HG03520 (cell line): ENCODE data around the gene FANK1.

Experiments used
- ATAC-seq: cut with Tn5 transposase; IDR thresholded peaks from one replicate; pipeline ENCODE4 v1.9.1; 2021; ENCODE audit warnings: mild to moderate bottlenecking, moderate library complexity; ENCODE audit not compliant: unreplicated experiment

Gene FANK1

DNA sequence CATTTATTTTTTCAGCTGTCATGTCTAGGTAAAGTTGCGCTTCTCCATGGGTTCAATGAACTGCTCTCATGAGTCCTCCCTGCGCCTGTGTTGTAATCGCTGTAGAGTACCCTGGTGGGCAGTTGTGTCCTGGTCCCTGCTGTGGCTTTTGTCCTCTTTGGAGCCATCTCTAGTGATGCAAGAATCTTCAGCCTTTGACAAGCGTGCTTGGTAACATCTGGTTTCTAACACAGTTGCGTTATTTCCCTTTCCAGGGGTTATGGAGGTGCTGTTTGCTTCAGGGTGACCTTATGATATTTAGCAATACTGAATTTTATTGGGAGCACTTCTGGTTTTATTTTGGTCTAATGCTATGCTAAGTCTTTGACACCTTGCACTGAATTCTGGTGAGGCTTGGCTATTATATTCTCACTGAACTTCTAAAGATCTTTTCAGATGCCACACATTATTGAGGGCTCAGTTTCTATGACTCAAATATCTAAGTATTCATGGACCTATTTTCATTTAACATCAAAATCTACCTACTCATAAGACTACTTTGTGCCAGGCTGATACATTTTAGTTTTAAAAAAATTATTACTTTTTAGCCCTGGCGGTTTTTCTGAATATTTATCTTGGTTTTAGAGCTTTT lies 88.6 kb downstream of the FANK1 start:
- no peak for ATAC-seq

DNA sequence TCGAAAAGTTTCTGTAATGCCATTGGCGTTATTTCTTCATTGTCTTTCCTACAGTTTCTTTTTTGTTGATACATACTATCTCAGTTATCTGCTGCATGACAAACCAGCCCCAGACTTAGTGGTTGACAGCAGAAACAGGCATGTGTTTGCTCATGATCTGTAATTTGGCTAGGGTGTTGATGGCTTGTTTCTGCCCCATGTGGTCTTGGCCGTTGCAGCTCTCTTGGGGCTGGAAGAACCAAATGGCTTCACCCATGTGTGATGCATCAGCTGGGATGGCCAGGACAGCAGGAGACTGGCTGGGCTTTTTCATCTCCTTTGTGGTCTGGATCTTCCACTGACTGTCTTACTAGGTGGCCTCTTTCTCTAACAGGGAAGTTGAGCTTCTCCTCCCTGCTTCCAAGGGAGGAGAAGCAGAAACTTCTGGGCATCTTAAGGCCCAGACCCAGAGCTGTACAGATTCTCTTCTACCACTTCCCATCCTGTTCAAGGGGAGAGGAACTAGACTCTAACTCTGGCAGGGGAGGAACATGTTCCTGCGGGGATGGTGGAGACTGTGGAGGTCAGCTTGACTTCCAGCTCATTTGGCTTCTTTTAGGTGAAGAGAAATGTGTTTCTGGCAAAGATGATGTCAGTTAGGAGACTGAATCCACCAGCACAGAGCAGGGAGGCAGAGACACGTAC lies 89.3 kb downstream of the FANK1 start:
- no peak for ATAC-seq

DNA sequence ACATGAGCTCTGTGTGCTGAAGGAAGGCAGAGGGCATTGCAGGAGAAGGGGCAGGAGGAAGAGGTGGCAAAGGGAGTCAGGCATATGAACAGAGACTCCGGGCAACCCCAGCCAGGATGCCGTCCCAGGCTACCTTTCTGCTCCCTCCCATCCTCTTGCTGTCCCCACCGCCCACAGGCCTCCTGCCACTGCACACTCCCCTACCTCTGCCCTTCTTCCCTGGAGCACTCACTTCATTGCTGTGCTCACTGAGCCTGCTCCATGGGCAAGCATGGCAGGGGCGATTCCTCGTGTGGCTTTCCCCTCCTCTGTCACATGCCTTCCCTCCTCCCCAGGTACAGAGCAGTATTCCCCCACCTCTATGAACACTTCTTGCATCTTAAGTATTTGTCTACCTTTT lies 93.4 kb downstream of the FANK1 start:
- ATAC-seq: no peak

DNA sequence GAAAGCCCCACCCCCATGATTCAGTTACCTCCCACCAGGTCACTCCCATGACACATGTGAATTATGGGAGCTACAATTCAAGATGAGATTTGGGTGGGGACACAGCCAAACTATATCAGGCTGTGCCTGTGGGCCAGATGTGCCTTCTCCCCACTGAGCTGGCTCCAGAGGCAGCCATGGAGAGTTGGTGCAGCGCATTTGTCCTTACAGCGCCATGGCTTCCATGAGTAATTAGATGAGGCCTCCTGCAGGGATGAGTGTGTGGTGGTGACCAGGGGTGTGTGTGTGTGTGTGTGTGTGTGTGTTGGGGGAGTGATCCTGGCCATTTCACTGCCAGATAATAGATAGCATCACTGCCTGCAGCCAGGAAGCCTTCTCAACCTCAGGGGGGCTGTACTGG lies 94.6 kb downstream of the FANK1 start:
- no peak for ATAC-seq

DNA sequence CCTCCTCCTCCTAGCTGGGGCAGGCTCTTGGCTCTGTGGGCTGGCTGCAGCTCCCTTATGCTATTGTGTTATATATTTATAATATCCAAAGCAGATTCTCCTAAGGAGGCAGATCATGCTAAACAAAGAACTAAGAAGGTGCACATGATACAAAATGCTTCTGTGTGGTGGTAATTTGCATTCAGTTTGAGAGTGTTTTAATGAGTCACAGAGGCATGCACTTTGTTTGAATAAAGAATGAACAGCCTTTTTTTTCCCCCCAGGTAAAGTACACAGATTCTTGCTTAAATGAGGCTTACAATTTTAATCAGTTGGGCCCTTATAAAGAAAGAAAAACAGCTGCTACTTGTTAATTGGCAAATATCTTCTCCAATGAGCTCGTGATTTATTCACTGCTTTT lies 95.0 kb downstream of the FANK1 start:
- no peak for ATAC-seq

DNA sequence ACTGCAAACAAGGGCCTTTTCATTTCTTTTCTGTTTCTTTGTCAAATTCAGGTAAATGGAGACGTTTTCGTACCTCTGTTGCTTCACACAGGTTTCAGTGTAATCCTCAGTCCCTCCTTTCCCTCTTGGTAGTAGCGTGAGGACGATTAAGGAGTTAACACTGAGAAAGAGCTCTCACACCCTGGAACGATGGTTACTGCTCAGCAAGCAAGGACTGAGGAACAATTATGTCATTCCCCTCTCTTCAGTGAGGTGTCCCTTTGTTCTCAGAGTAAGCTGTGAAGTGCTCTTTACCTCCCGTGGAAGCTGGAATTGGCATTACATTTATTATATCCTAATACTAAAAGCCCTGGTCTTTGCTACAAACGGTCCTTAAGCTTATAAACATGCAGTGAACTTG lies 95.9 kb downstream of the FANK1 start:
- ATAC-seq: no peak

DNA sequence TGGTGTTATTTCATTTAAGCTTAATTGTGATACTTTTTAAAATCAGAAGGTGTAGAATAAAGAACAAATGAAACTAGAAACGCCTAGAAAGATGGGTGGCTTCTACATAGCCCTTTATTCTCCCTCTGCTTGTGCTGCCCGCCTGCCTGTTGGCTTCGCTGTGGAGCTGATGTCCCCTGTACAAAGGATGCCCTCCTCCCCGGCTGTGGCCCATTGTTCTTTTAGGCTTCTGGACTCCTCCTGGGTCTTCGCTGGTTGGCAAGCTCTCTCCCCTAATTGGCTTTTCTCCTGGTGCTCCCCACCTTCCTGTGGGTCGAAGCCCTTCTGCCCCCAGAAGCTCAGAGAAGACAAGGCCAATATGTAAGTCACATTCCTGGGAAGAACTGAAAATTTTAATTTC lies 98.2 kb downstream of the FANK1 start:
- ATAC-seq: no peak

DNA sequence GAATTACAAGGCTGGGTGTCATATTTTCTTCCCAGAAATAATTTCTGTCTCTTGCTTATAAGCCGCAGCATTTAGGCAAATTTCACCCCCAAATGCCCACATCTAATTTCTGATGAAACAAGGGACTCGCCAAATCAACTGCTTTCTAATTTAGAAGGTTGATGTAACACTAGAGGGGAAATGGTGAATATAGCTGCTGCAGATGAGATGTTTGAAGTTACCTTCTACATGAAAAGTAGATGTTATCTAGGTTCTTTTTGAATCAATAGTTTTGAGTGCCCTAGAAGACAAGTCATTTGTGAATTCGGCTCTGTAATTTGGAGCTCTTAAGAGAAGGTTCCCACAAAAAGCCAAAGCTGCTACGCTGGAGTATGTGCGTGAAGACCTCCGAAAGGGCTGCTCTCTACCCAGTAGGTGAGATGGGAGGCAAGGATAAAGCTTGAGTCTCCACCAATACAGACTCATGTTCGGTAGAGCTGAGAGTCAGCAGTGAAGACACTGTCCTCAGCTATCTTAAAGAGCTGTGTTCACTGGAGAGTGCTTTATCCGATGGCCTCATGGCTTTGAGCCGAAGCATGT lies 99.5 kb downstream of the FANK1 start:
- ATAC-seq: no peak

DNA sequence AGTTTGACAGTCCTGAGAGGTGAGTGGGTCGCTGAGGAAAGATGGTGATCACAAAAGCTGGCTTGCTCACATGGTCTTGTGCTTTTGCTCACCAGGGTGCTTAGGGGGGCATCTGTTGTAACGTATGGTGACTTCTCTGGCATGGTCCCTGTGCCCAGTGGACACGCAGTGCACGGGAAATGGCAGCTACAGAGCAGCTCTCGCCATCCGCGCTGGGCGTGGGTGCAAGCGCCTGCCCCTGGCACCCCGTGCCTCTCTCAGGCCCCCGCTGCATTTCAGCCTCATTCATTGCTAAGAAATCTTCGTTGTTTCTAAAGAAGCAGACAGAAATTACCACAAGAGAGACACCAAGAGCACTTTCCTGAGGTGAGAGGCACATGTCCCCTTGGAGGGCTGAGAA lies 101.2 kb downstream of the FANK1 start:
- ATAC-seq: no peak

DNA sequence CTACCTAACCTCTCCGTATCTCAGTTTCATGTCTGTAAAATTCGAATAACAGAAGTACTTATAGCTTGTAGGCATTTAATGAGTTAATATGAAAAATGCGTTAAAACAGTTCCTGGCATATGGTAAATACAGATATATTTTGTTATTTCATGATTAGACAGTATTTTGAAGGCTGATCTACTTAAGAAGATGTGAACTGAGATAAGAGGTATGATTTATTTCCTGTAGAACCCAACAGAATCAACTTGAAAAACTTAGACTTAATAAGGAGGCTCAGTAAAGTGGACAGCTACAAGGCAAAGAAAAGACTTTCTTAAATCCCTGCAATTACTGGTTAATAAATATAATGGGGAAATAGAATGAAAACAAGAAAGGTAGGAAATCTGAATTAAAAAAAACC lies 103.3 kb downstream of the FANK1 start:
- no peak for ATAC-seq

DNA sequence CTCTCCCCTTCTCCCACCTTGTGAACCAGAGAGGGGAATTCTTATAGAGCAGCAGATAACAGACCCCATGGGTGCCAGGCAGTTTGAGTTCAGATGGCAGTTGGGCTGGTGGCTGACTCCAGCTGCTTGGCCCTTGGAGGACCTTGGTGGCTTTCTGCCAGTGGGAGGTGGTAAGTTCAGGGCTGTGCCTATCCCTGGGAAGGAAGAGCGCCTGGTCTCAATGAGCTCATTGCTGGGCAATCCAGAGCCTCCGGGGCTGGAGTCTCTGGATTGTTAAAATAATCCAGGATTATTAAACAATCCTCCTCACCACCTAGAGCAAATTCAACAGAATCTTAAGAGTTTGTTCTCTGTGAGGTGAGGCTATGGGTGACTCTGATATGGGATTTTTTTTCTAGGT lies 105.2 kb downstream of the FANK1 start:
- ATAC-seq: no peak

DNA sequence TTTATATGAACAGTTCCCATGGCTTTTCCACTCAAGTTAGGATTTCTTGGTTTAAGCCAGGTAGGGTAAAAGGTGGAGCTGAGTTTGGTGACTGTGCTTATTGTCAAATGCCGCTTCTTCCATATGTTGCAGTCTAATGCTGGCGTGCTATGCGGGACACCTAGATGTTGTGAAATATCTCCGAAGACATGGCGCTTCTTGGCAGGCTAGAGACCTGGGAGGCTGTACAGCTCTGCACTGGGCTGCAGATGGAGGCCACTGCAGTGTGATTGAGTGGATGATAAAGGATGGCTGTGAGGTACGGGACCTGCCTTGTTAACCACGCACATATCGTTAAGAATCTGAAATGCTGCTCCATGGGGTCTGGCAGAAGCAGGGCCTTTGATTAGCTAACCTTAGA lies 108.4 kb downstream of the FANK1 start:
- ATAC-seq: no peak

DNA sequence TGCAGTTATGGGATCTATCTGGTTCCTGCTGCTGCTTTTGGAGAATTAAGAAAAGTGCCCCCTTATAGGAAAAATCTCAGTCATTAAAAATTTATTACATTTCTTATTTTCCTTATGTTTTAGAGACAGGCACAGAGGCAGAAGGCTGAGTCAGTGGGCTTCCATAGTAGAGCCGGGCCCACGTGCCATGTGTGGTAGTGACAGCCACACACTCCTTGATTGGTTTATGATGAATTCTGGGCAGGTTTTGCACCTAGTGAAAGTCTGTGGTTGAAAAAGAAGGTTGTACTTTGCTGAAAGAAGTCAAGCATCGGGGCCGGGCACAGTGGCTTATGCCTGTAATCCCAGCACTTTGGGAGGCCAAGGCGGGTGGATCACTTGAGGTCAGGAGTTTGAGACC lies 109.9 kb downstream of the FANK1 start:
- ATAC-seq: no peak

DNA sequence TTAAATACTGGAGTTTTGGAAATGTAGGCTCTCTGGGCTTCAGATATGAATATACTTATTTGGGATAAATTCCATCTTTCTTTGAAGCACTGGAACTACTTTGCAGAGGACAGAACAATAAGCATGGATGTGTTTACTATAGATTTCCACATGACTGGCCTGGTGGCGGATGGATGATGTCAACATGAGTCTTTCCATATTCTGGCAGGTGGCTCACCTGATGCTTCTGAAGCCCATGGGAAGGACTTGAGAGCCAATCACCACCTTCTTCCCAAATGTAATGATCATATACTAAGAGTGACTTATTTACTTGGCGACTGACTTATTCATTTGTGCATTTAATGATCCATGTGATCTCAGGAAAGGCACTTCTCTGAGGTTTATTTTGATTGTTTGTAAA lies 110.5 kb downstream of the FANK1 start:
- ATAC-seq: no peak

DNA sequence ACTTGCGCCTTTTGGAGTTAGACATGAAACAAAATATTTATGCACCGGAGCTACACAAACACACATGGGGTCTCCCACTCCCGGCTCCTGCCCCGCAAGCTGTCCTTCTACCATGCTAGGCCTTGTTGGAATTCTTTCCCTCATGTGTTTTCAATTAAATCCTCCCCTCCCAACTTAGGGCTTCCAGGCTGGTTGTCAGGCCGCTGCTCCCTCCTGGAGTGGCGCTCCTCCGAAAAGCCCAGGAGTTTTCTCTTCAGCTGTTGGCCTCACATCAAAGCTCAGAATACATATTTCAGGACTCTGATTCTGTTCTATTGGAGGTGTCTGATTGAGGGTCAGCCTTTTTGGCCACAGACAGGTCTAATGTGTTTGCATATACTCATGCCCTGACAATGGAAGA lies 113.3 kb downstream of the FANK1 start:
- ATAC-seq: no peak

DNA sequence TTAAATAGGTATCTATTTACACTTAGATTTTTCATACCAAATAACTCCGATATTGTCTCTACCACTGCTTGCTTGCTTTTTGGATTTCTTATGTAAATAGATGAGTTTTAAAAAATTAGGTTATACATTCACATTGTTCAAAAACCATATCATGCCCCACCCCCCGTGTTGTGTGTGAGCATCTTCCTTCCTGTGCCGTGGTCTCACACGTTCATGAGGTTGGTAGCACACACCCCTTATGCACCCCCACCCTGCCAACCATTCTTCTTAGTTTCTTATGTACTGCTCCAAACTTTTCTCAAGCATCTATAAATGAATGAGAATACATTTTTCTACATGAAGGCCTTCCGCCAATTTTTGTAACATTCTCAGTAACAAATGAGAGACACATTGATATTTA lies 115.6 kb downstream of the FANK1 start:
- ATAC-seq: no peak

DNA sequence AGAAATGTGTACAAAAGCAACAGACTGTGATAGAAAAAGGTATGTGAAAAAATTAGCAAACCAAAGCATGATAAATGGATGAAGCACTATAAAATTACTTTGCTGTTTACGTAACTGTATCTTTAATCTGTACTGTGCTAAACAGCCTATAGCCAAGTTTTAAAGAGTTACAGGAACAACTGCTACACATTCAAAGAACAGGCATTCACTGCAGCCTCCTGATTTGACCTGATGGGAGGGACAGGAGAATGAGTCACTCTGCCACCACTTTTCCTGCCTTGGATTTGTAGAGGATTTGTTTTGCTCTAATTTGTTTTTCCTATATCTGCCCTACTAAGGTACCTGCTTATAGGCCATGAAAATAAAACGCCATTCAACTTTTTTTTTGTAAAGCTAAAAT lies 116.1 kb downstream of the FANK1 start:
- ATAC-seq: no peak

DNA sequence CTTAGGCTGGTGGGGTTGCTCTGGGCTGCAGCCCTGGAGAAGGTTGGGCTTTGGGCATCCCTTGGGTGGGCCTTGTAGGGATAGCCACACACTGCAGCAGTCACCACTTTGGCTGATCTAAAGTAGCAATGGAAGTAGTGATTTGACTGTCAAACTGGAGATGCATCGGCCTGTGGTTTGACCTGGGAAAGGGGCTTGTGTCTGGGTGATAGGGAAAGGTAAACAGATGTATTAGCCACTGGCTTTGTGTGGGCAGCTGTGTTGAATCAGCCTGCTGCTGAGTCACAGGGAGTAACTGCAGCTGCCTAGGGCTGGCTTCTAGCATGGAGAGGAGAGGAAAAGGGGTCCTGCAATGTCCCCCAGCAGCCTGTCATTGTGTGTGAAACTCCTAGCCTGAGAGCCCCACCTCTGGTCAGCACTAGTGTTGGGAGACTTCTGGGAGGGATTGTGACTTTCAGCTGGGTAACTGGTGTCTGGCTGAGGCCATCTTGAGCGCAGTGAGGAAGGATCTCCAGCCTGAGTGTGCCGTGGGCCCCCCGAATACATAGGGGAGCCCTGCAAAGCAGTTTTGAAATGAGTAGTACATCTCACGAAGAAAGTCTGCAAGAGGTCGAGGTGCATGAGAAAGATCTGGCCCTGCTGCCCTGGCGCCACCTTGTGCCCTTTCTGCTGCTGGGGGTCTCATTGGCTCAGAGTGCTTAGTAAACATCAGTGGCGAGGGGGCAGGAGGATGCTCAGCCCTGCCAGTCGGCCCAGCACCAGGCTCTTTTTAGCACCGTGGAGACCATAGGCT lies 117.3 kb downstream of the FANK1 start:
- peak; percentile 75 for ATAC-seq

DNA sequence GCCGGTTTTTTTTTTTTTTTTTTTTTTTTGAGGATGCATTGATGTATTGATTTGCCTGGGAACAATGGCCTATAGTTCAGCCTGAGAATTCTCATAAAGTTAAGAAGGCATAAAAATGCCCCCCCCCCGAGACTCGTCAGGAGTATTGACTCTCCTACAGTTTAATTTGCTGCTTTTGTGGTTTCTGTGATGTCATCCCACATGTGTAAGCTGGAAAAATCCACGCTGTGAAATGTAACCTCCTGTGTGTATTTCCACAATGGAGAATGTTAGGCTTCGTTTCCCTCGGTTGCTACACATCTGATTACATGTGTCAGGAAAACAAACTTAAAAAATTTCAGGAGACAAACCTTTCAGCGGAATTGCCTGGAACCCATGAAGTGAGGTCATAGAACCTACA lies 117.9 kb downstream of the FANK1 start:
- no peak for ATAC-seq

DNA sequence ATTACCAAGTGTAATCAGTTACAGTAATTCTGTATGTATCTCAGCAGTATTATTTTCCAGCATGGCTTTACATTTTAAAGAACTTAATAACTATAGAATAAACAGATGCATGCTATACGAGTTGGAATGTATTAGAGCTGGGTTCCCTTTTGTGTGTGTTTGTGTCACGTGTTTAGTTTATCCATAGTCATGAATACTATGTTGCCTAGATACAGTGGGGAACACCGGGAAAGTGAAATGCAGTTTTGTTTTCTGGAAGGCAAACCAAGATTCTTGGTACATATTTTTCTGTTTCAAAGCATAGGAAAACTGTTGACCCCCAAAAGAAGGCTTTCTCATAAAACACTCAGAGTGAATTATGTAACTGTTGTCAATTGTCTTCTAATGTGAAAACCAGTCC lies 119.0 kb downstream of the FANK1 start:
- ATAC-seq: no peak

DNA sequence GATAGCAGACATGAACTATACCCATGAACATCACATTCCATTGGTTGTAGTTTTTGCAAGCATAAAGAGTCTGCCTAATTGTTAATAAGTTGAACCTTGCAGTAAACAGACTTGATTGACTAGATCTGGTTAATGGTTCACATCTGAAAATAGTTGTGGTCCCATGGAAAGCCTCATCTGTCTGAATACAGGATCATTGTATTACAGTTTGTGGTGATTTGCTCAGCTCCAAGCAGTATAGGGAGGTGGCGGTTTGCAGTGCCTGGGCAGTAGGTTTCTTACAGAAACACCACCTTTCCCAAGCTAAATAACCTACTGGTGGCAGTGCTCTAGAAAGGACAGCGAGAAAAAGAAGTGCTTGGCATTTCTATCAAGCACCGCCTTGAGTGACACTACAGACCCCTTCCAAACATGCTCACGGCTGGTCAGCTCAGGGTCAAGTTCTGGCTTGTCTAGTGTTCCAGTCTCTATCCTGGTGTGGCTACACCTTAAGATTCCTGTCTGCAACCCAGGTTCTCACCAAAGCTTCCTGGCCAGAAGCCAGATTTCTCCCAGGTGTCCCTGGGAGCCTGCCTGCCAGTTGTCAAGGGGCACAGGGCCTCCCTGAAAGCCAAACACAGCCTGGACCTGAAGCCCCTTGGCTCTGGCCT lies 119.9 kb downstream of the FANK1 start:
- no peak for ATAC-seq
